Measurements from ENCODE around the gene MYRIP. TPM values are rescaled to one million over a fixed set of nuclear protein-coding genes. Genes with fewer than 3 reads are reported as not detected.

Gene MYRIP
- total and polyA plus RNA-seq, 4 donors = 0.98 to 11.7 (median 6.8) TPM

DNA sequence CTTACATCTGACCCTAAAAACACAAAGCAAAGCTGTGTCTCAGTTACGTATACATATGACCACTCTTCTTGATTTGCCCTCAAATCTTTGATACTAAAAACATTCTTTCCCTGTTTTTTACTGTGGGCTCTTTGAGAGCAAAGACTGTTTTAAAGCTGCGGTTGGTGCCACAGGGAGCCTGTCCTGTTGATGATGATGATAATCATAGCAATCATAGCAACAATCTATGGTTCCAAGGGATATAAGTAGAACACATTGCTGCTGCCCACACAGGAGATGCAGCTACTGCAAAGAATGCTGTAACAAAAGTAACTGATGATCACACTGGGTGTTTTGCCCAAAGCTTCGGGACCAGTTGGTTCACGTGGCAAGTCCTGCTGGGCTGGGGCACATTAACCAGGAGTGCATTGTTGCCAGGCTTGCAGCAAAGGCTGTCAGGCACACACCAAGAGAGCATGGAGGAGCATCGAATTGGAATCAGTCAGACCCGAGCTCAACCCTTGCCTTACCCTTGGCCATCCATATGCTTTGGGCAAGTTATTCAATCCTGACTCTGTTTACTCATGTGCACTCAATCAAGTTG is 368.7 kb downstream of the MYRIP start:
- no peak overlapping the region for H3K9ac ChIP-seq (ENCODE audit: low read depth in 1 of 2, low read length in 2 of 2)
- 91% methylated on average over 6 of the region's 6 CpGs for WGBS
- H3K4me1 ChIP-seq (ENCODE audit: control insufficient read depth in 4 of 4, insufficient read depth in 4 of 4, low read length in 3 of 4) = peaks cover 0 to 8% (median 1%) of the 10 kb centered on the region in 4 donors
- no peak overlapping the region for H3K27ac ChIP-seq (ENCODE audit: low read depth in 1 of 2, low read length in 2 of 2)
- no peak overlapping the region for H3K4me3 ChIP-seq (ENCODE audit: low read depth in 1 of 3, low read length in 3 of 3)
- DNase-seq (ENCODE audit: low spot score) = no peak
- no peaks in the 10 kb centered on the region for H3K9me3 ChIP-seq (ENCODE audit: control insufficient read depth in 4 of 4, low read length in 3 of 4)
- H3K36me3 ChIP-seq (ENCODE audit: control insufficient read depth in 4 of 4, insufficient read depth in 3 of 4, low read depth in 1 of 4, low read length in 3 of 4) = peaks cover 0 to 9% (median 7%) of the 10 kb centered on the region in 4 donors
- TF ChIP-seq, protein P1, sequence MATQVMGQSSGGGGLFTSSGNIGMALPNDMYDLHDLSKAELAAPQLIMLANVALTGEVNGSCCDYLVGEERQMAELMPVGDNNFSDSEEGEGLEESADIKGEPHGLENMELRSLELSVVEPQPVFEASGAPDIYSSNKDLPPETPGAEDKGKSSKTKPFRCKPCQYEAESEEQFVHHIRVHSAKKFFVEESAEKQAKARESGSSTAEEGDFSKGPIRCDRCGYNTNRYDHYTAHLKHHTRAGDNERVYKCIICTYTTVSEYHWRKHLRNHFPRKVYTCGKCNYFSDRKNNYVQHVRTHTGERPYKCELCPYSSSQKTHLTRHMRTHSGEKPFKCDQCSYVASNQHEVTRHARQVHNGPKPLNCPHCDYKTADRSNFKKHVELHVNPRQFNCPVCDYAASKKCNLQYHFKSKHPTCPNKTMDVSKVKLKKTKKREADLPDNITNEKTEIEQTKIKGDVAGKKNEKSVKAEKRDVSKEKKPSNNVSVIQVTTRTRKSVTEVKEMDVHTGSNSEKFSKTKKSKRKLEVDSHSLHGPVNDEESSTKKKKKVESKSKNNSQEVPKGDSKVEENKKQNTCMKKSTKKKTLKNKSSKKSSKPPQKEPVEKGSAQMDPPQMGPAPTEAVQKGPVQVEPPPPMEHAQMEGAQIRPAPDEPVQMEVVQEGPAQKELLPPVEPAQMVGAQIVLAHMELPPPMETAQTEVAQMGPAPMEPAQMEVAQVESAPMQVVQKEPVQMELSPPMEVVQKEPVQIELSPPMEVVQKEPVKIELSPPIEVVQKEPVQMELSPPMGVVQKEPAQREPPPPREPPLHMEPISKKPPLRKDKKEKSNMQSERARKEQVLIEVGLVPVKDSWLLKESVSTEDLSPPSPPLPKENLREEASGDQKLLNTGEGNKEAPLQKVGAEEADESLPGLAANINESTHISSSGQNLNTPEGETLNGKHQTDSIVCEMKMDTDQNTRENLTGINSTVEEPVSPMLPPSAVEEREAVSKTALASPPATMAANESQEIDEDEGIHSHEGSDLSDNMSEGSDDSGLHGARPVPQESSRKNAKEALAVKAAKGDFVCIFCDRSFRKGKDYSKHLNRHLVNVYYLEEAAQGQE (IDR thresholded peaks at IDR 0.05) = no peak
- TF ChIP-seq HNF4G (IDR thresholded peaks at IDR 0.05) = no peak
- TF ChIP-seq, protein P2, sequence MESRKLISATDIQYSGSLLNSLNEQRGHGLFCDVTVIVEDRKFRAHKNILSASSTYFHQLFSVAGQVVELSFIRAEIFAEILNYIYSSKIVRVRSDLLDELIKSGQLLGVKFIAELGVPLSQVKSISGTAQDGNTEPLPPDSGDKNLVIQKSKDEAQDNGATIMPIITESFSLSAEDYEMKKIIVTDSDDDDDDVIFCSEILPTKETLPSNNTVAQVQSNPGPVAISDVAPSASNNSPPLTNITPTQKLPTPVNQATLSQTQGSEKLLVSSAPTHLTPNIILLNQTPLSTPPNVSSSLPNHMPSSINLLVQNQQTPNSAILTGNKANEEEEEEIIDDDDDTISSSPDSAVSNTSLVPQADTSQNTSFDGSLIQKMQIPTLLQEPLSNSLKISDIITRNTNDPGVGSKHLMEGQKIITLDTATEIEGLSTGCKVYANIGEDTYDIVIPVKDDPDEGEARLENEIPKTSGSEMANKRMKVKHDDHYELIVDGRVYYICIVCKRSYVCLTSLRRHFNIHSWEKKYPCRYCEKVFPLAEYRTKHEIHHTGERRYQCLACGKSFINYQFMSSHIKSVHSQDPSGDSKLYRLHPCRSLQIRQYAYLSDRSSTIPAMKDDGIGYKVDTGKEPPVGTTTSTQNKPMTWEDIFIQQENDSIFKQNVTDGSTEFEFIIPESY (IDR thresholded peaks at IDR 0.05) = no peak
- TF ChIP-seq FOXA2 (IDR thresholded peaks at IDR 0.05) = no peak
- no peak for TF ChIP-seq JUND (IDR thresholded peaks at IDR 0.05)
- no peak for TF ChIP-seq HNF4A (conservative IDR thresholded peaks at IDR 0.05)
- H3K27me3 ChIP-seq (ENCODE audit: control insufficient read depth in 4 of 4, insufficient read depth in 4 of 4, low read length in 3 of 4) = no peaks in the 10 kb centered on the region

DNA sequence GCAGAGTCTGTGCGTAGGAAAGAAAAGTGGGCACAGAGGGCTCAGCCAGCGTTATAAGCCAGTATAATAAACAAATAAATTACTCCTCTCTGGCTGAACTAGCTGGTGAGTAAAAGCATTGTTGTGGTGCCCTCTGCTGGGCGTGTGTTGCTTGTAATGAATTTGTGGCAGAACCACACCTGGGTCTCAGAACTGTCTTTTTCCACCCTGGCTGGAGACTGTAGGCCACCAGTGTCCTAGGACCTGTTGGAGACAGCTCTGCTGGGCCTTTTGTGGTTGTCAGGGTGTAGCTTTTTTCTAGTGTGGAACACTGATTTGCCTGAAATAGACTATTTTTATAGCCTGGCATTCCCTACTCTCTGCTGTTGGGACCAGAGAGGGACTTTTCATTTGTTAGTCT is 369.6 kb downstream of the MYRIP start:
- Histone ChIP-seq H3K27ac (ENCODE audit: low read depth in 1 of 2, low read length in 2 of 2) (no peak overlapping the region), H3K27me3 (ENCODE audit: control insufficient read depth in 4 of 4, insufficient read depth in 4 of 4, low read length in 3 of 4) (no peaks in the 10 kb centered on the region), H3K36me3 (ENCODE audit: control insufficient read depth in 4 of 4, insufficient read depth in 3 of 4, low read depth in 1 of 4, low read length in 3 of 4) (peaks cover 0 to 11% (median 8%) of the 10 kb centered on the region in 4 donors), H3K4me1 (ENCODE audit: control insufficient read depth in 4 of 4, insufficient read depth in 4 of 4, low read length in 3 of 4) (peaks cover 0 to 3% (median 0%) of the 10 kb centered on the region in 4 donors), H3K9ac (ENCODE audit: low read depth in 1 of 2, low read length in 2 of 2) (no peak overlapping the region), H3K9me3 (ENCODE audit: control insufficient read depth in 4 of 4, low read length in 3 of 4) (no peaks in the 10 kb centered on the region), H3K4me3 (ENCODE audit: low read depth in 1 of 3, low read length in 3 of 3) (no peak overlapping the region)
- WGBS = 18% methylated on average over 3 of the region's 3 CpGs
- TF ChIP-seq RAD21 (IDR thresholded peaks at IDR 0.05) (peak; percentile 90 to 93), HNF4A (conservative IDR thresholded peaks at IDR 0.05) (no peak)
- TF ChIP-seq, protein P3, sequence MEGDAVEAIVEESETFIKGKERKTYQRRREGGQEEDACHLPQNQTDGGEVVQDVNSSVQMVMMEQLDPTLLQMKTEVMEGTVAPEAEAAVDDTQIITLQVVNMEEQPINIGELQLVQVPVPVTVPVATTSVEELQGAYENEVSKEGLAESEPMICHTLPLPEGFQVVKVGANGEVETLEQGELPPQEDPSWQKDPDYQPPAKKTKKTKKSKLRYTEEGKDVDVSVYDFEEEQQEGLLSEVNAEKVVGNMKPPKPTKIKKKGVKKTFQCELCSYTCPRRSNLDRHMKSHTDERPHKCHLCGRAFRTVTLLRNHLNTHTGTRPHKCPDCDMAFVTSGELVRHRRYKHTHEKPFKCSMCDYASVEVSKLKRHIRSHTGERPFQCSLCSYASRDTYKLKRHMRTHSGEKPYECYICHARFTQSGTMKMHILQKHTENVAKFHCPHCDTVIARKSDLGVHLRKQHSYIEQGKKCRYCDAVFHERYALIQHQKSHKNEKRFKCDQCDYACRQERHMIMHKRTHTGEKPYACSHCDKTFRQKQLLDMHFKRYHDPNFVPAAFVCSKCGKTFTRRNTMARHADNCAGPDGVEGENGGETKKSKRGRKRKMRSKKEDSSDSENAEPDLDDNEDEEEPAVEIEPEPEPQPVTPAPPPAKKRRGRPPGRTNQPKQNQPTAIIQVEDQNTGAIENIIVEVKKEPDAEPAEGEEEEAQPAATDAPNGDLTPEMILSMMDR (IDR thresholded peaks at IDR 0.05; ENCODE audit: low read depth, low read length, missing input control) = peak; percentile 74
- TF ChIP-seq, protein P4, sequence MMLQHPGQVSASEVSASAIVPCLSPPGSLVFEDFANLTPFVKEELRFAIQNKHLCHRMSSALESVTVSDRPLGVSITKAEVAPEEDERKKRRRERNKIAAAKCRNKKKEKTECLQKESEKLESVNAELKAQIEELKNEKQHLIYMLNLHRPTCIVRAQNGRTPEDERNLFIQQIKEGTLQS (IDR thresholded peaks at IDR 0.05) = no peak
- DNase-seq (ENCODE audit: low spot score) = peak; percentile 69

Measured in liver (tissue), 9 donors.